Diencephalon (tissue), 1 donor: ENCODE results near the gene MAGEH1. TPM values are rescaled to one million over a fixed set of nuclear protein-coding genes. Genes with fewer than 3 reads are reported as not detected.

Source experiments
- small RNA-seq: library from RNA; depleted of rRNA; stranded (forward); fragments of <200 nt; gene quantifications from one replicate; pipeline ENCODE3, GENCODE V24; 2014
- total RNA-seq: library from RNA; depleted of rRNA; stranded (reverse); fragments of >200 nt; gene quantifications from one replicate; pipeline ENCODE4 v1.2.3, GENCODE V29; 2014

Gene MAGEH1
- total RNA-seq = 109 TPM

DNA sequence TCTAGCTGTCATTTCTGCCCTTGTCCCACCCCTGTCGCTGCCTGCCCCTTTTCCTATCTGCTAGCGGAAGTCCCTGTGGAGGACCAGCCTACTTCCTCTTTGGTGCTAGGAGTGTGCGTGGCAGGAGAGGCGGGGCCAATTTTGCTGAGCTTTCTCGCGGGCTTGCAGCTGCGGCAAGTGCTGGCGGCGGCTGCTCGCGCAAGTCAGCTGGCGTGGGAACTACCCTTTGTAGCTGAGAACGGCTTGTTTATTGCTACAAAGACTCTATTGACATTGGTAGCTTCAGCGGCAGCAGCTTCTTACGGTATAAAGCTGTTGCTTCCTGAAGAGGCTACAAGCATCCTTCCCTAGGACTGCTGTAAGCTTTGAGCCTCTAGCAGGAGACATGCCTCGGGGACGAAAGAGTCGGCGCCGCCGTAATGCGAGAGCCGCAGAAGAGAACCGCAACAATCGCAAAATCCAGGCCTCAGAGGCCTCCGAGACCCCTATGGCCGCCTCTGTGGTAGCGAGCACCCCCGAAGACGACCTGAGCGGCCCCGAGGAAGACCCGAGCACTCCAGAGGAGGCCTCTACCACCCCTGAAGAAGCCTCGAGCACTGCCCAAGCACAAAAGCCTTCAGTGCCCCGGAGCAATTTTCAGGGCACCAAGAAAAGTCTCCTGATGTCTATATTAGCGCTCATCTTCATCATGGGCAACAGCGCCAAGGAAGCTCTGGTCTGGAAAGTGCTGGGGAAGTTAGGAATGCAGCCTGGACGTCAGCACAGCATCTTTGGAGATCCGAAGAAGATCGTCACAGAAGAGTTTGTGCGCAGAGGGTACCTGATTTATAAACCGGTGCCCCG lies at the start of gene MAGEH1:
MAGEH1 (plus strand) TSS at position 138 of the 843 bp plus-strand sequence; CDS start at position 386, 248 bp downstream.

DNA sequence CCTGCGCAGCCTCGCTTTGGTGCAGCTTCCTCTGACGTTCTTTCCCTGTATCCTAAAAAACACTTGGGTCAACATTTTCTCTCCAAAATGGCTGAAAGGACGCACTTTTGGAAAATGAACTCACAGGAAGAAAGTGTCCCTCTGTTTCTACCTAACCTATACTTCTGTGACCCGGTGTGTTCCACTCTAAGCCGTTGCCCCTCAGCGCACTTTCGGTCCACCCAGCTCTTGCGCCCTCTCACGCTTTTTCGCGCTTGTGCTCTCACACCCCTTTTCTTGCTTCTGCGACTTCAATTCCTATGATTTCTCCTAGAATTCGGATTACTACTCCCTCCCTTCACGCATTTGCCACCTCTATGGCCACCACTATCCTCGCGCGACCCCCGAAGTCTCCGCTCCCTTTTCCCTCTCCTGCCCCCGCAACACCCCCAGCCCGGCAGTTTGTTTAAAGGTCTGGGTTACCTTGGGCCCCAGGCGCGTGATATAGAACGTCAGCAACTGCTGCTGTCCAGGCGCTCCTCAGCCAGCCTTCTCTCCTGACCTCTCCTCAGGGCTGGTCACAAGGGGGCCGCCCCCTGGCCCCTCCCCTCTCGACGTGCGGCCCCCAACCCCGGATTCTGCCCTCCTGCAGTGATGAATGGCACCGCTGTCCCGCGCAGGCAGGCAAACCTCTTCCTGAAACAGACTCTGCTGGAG lies 37.5 kb downstream of the MAGEH1 start, which contains the start of gene USP51:
USP51 (minus strand) TSS at position 535 of the 696 bp plus-strand sequence. CDS start 909 bp downstream, outside the sequence.

Small RNA genes within 50 kb of the gene (small RNA-seq; reads per million reads assigned to genes)
- gene MIR4536-2 = not detected

Other genes starting within 250 kb of the MAGEH1 start
- not detected for gene PAGE5, start 231.8 kb upstream of the MAGEH1 start, total RNA-seq
- not detected for gene PAGE3, start 187.2 kb upstream of the MAGEH1 start, total RNA-seq
- gene USP51, start 37.7 kb downstream of the MAGEH1 start, total RNA-seq = 8.1 TPM
- not detected for gene FOXR2, start 171.3 kb downstream of the MAGEH1 start, total RNA-seq